ENCODE measurements around the gene FRYL.

DNA sequence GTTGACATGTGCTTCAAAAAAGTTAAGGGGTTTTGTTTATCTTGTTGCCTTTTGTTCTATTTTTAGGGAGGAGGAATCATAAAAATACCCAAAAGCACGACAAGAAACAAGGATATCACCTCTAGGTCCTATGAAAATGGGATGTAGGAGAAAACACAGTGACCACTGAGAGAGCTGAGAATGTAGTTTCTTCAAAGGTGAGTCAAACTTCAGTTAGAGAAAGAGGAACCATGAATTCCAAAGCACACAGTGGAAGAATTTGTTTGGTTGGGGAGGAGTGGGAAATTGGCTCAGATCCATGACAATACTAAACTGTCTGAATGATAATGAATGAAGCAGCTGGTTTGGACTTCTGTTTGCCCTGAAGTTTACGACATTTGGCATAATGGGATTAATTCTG is 19.1 kb upstream of the FRYL start:
- TF ChIP-seq, protein P1, sequence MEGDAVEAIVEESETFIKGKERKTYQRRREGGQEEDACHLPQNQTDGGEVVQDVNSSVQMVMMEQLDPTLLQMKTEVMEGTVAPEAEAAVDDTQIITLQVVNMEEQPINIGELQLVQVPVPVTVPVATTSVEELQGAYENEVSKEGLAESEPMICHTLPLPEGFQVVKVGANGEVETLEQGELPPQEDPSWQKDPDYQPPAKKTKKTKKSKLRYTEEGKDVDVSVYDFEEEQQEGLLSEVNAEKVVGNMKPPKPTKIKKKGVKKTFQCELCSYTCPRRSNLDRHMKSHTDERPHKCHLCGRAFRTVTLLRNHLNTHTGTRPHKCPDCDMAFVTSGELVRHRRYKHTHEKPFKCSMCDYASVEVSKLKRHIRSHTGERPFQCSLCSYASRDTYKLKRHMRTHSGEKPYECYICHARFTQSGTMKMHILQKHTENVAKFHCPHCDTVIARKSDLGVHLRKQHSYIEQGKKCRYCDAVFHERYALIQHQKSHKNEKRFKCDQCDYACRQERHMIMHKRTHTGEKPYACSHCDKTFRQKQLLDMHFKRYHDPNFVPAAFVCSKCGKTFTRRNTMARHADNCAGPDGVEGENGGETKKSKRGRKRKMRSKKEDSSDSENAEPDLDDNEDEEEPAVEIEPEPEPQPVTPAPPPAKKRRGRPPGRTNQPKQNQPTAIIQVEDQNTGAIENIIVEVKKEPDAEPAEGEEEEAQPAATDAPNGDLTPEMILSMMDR (IDR thresholded peaks at IDR 0.05; ENCODE audit: control extremely low read depth in 1 of 3, insufficient read depth in 1 of 3, low read depth in 1 of 3, low read length in 3 of 3) = no peak
- TF ChIP-seq POLR2A (IDR thresholded peaks at IDR 0.05; ENCODE audit: control extremely low read depth in 1 of 2, low read depth in 2 of 2, low read length in 2 of 2) (no peak), SRF (IDR thresholded peaks at IDR 0.05; ENCODE audit: low read depth, low read length) (no peak), CHD1 (IDR thresholded peaks at IDR 0.05; ENCODE audit: low read depth, low read length) (no peak), CEBPB (IDR thresholded peaks at IDR 0.05; ENCODE audit: low read depth, low read length) (no peak), BRCA1 (IDR thresholded peaks at IDR 0.05; ENCODE audit: low read depth, low read length) (no peak), TEAD4 (IDR thresholded peaks at IDR 0.05; ENCODE audit: low read depth, low read length) (no peak)

Data from H1 (cell line).